ENCODE data around the gene GEMIN7. TPM values are rescaled to one million over a fixed set of nuclear protein-coding genes. Genes with fewer than 3 reads are reported as not detected.
A peak's percentile ranks its signal among the peaks of the same experiment; 100 is the strongest.

The GEMIN7 gene
- total and polyA plus RNA-seq, 8 donors = 3.8 to 26.2 (median 8.1) TPM

GRCh38 chr19:45057444-45057843 is 21.6 kb upstream of the GEMIN7 start:
- peaks cover 8 to 83% (median 45%) of the 10 kb centered on the region in 3 donors for H3K36me3 ChIP-seq
- 88 to 91% methylated on average over 9 of the region's 9 CpGs for whole genome bisulfite sequencing, 2 donors
- TF ChIP-seq CTCF (IDR thresholded peaks at IDR 0.05) = no peak

GRCh38 chr19:45058622-45059159 is 20.4 kb upstream of the GEMIN7 start:
- FAIRE-seq = no peak
- ATAC-seq = no peak
- no peak for TF ChIP-seq CTCF (IDR thresholded peaks at IDR 0.05)
- intact Hi-C loops (cut with DNase I) = loop anchor here in 1 of 3 donors (5.0 to 10.0 kb wide), 2 partner anchors 46 to 154 kb away; partner anchors contain the start of gene APOE
- Histone ChIP-seq H3K27me3 (no peaks in the 10 kb centered on the region), H3K9me3 (no peaks in the 10 kb centered on the region), H3K4me1 (no peaks in the 10 kb centered on the region), H3K27ac (no peak overlapping the region), H3K4me3 (no peak overlapping the region), H3K36me3 (peaks cover 8 to 85% (median 46%) of the 10 kb centered on the region in 3 donors)
- no peak for DNase-seq
- WGBS, 2 donors = 85% methylated on average over 14 of the region's 14 CpGs

More at GRCh38 chr19:45057444-45057843, 21.6 kb upstream of the GEMIN7 start:
- Histone ChIP-seq H3K27me3 (no peaks in the 10 kb centered on the region), H3K9me3 (no peaks in the 10 kb centered on the region), H3K4me1 (no peaks in the 10 kb centered on the region), H3K27ac (no peak overlapping the region), H3K4me3 (no peak overlapping the region)
- FAIRE-seq (no peak), DNase-seq (no peak), ATAC-seq (no peak)
- intact Hi-C loops (cut with DNase I) = loop anchor here in 1 of 3 donors (5.0 to 10.0 kb wide), 2 partner anchors 45 to 153 kb away; partner anchors contain the start of gene APOE

- no peaks in the 10 kb centered on the region for H3K4me1 ChIP-seq
- H3K4me3 ChIP-seq = no peak overlapping the region
- ATAC-seq (peak; percentile 67 to 90 (median 84)), FAIRE-seq (no peak), DNase-seq (peak in 5 of 6 donors; percentile 56 to 88 (median 76))
- peak; percentile 84 to 89 (median 86) for TF ChIP-seq CTCF (IDR thresholded peaks at IDR 0.05)
- H3K27ac ChIP-seq = no peak overlapping the region
- intact Hi-C loops (cut with DNase I) = loop anchor here in 1 of 3 donors (5.0 to 10.0 kb wide), 2 partner anchors 47 to 155 kb away; partner anchors contain the start of gene APOE
- H3K27me3 ChIP-seq = no peaks in the 10 kb centered on the region
- H3K9me3 ChIP-seq = no peaks in the 10 kb centered on the region
- H3K36me3 ChIP-seq = peaks cover 8 to 85% (median 51%) of the 10 kb centered on the region in 3 donors
- 49% methylated on average over 16 of the region's 16 CpGs for WGBS, 2 donors
Observed at GRCh38 chr19:45059258-45059965, 19.6 kb upstream of the GEMIN7 start.

- peaks cover 6 to 85% (median 56%) of the 10 kb centered on the region in 3 donors for H3K36me3 ChIP-seq
- no peak overlapping the region for H3K4me3 ChIP-seq
- H3K4me1 ChIP-seq = no peaks in the 10 kb centered on the region
- TF ChIP-seq CTCF (IDR thresholded peaks at IDR 0.05) = no peak
- intact Hi-C loops (cut with DNase I) = no loop called here
- no peaks in the 10 kb centered on the region for H3K27me3 ChIP-seq
- no peak for DNase-seq
- H3K27ac ChIP-seq = no peak overlapping the region
- ATAC-seq = no peak
- 94 to 96% methylated on average over 4 of the region's 4 CpGs for WGBS, 2 donors
- no peaks in the 10 kb centered on the region for H3K9me3 ChIP-seq
- no peak for FAIRE-seq
Observed at GRCh38 chr19:45061965-45062364, 17.1 kb upstream of the GEMIN7 start.

Data from pancreas (tissue), 10 donors.